ENCODE measurements around the gene ZNF391. TPM values are rescaled to one million over a fixed set of nuclear protein-coding genes. Genes with fewer than 3 reads are reported as not detected.

ZNF391 gene
- total and polyA plus RNA-seq, 4 donors = 0.14 to 0.61 (median 0.27) TPM

GRCh38 chr6:27400877-27401642, 12.5 kb downstream of the ZNF391 start:
- no peaks in the 10 kb centered on the region for H3K4me1 ChIP-seq (ENCODE audit: control insufficient read depth in 4 of 4, insufficient read depth in 4 of 4, low read length in 3 of 4)
- H3K9ac ChIP-seq (ENCODE audit: low read depth in 1 of 2, low read length in 2 of 2) = no peak overlapping the region
- H3K36me3 ChIP-seq (ENCODE audit: control insufficient read depth in 4 of 4, insufficient read depth in 3 of 4, low read depth in 1 of 4, low read length in 3 of 4) = no peaks in the 10 kb centered on the region
- H3K4me3 ChIP-seq (ENCODE audit: low read depth in 1 of 3, low read length in 3 of 3) = peak overlapping the region in 2 of 3 donors; percentile 17 to 25
- peaks cover 18 to 43% (median 23%) of the 10 kb centered on the region in 4 donors for H3K9me3 ChIP-seq (ENCODE audit: control insufficient read depth in 4 of 4, low read length in 3 of 4)
- no peaks in the 10 kb centered on the region for H3K27me3 ChIP-seq (ENCODE audit: control insufficient read depth in 4 of 4, insufficient read depth in 4 of 4, low read length in 3 of 4)
- TF ChIP-seq HNF4G (IDR thresholded peaks at IDR 0.05) = no peak
- TF ChIP-seq YY1 (IDR thresholded peaks at IDR 0.05) = no peak
- TF ChIP-seq SP1 (IDR thresholded peaks at IDR 0.05) = no peak
- TF ChIP-seq NR2F2 (IDR thresholded peaks at IDR 0.05) = no peak
- TF ChIP-seq REST (IDR thresholded peaks at IDR 0.05) = no peak
- no peak for TF ChIP-seq FOXA1 (IDR thresholded peaks at IDR 0.05)
- no peak for TF ChIP-seq GABPA (IDR thresholded peaks at IDR 0.05 in 1 of 2, conservative IDR thresholded peaks at IDR 0.05 in 1 of 2)
- TF ChIP-seq RAD21 (IDR thresholded peaks at IDR 0.05) = no peak
- no peak for TF ChIP-seq TAF1 (conservative IDR thresholded peaks at IDR 0.05)
- TF ChIP-seq RXRA (IDR thresholded peaks at IDR 0.05) = no peak
- no peak for TF ChIP-seq MAX (IDR thresholded peaks at IDR 0.05)
- WGBS = 91% methylated on average over 16 of the region's 16 CpGs
- DNase-seq (ENCODE audit: low spot score) = no peak
- no peak overlapping the region for H3K27ac ChIP-seq (ENCODE audit: low read depth in 1 of 2, low read length in 2 of 2)

- no peaks in the 10 kb centered on the region for H3K27me3 ChIP-seq (ENCODE audit: control insufficient read depth in 4 of 4, insufficient read depth in 4 of 4, low read length in 3 of 4)
- TF ChIP-seq SP1 (IDR thresholded peaks at IDR 0.05) = no peak
- TF ChIP-seq YY1 (IDR thresholded peaks at IDR 0.05) = no peak
- no peak for TF ChIP-seq GABPA (IDR thresholded peaks at IDR 0.05 in 1 of 2, conservative IDR thresholded peaks at IDR 0.05 in 1 of 2)
- no peak for TF ChIP-seq FOXA2 (IDR thresholded peaks at IDR 0.05)
- no peak for TF ChIP-seq MAX (IDR thresholded peaks at IDR 0.05)
- TF ChIP-seq NR2F2 (IDR thresholded peaks at IDR 0.05) = no peak
- no peak for TF ChIP-seq HNF4A (conservative IDR thresholded peaks at IDR 0.05)
- TF ChIP-seq FOXA1 (IDR thresholded peaks at IDR 0.05) = no peak
- DNase-seq (ENCODE audit: low spot score) = no peak
- no peak overlapping the region for H3K27ac ChIP-seq (ENCODE audit: low read depth in 1 of 2, low read length in 2 of 2)
- no peaks in the 10 kb centered on the region for H3K36me3 ChIP-seq (ENCODE audit: control insufficient read depth in 4 of 4, insufficient read depth in 3 of 4, low read depth in 1 of 4, low read length in 3 of 4)
- H3K4me1 ChIP-seq (ENCODE audit: control insufficient read depth in 4 of 4, insufficient read depth in 4 of 4, low read length in 3 of 4) = no peaks in the 10 kb centered on the region
- H3K4me3 ChIP-seq (ENCODE audit: low read depth in 1 of 3, low read length in 3 of 3) = no peak overlapping the region
- no peak overlapping the region for H3K9ac ChIP-seq (ENCODE audit: low read depth in 1 of 2, low read length in 2 of 2)
- H3K9me3 ChIP-seq (ENCODE audit: control insufficient read depth in 4 of 4, low read length in 3 of 4) = peaks cover 5 to 20% (median 9%) of the 10 kb centered on the region in 4 donors
- WGBS = 76% methylated on average over 3 of the region's 3 CpGs
These were observed 17.5 kb downstream of the ZNF391 start for GRCh38 chr6:27406085-27406484.

Data from liver (tissue), 9 donors.